ENCODE measurements around the gene HMCN1. TPM values are rescaled to one million over a fixed set of nuclear protein-coding genes. Genes with fewer than 3 reads are reported as not detected.

The HMCN1 gene
- total RNA-seq, 1 experiment from 2014 or later: 2.1 TPM

DNA sequence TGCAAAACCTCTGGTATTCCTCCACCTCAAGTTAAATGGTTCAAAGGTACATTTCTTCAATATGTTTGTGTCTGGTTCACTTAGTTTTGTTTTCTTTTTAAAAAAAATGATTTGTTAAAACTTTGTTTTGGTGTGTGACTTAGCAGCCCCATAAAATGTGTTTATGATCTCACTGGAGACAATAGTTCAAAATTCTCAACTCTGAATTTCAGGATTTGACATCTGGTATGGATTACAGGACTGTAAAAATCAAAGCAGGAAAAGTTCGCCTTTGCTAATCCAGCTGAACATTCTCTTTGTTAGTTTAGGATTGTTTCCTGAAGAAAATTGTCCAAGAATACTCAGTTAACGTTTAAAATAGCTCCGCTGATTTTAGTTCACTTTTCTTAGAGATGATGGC is 231.7 kb downstream of the HMCN1 start:
- no peak for DNase-seq (ENCODE audit: low read depth)

DNA sequence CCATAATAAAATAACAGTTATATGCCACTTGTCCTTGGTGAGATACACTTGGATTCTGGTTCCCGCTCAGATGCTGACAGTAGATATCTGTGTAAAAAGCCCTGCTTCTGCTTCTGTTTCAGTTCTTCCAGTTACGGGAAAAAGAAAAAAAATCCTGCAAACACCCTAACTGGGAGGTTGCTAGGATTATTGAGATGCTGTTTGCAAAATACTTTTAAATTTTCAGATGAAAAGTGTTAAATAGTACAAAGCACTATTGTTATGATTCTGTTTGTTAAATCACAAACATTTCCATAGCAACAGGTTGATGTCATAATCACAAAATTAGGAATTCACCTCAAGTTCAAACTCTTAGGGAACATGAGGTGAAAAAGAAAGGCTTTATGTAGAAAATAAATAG is 232.3 kb downstream of the HMCN1 start:
- DNase-seq (ENCODE audit: low read depth): peak; percentile 24

DNA sequence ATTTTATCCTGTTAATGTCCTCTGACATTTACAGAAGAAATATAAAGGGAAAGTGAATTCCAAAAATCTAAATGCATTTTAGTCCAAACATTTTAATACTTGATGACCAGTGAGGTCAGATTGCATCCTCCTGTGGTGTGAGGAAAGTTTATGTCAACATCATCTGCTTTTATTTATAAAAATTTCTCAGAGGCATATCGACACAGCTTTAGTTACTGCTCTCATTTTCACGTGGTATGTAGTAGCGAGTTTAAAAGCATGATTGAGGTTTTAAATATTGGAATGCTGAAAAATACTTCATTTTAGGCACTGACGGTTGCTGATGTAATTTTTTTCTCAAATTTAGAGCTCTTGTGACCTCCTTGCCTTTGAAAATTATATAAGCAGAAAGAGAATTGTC is 234.8 kb downstream of the HMCN1 start:
- peak; percentile 14 for DNase-seq (ENCODE audit: low read depth)

DNA sequence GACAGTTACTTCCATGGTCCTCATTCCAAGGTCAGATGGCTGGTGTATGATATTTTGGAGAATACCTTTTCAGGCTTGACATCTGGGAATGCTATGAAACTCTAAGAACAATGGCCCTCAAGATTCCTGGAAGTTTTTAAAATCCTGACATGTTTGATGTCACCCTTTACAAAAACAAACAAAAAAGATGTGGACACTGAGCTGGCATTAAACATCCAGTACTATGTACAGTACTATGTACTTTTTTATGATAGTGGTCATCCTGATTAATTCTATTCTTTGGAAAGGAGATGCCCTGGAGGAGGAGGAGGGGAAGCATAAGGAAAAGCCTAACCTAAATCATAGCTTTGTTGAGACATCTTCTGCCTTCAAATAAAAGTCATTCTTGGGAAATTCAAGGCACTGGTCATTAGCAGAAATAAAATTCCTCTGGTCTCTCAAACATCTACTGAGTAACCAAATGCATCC is 235.4 kb downstream of the HMCN1 start:
- peak; percentile 63 for DNase-seq (ENCODE audit: low read depth)

DNA sequence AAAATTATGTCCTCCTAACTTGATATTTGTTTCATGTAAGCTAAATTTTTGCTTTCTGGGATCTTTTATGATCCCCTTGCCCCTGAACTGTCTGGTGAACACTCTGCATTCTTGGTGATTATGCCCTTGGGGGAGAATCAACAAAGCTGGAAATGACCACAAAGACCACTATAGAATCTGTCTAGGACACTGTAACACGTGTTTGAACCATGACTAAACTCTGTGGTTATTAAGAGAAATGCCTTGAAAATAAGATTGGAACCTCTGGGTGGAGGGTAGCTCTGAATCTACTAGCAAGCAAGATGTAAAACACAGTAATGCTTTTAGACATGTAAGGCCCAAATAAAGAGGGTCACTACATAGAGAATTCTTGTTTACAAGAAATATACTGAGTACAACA is 237.5 kb downstream of the HMCN1 start:
- peak; percentile 94 for DNase-seq (ENCODE audit: low read depth)

DNA sequence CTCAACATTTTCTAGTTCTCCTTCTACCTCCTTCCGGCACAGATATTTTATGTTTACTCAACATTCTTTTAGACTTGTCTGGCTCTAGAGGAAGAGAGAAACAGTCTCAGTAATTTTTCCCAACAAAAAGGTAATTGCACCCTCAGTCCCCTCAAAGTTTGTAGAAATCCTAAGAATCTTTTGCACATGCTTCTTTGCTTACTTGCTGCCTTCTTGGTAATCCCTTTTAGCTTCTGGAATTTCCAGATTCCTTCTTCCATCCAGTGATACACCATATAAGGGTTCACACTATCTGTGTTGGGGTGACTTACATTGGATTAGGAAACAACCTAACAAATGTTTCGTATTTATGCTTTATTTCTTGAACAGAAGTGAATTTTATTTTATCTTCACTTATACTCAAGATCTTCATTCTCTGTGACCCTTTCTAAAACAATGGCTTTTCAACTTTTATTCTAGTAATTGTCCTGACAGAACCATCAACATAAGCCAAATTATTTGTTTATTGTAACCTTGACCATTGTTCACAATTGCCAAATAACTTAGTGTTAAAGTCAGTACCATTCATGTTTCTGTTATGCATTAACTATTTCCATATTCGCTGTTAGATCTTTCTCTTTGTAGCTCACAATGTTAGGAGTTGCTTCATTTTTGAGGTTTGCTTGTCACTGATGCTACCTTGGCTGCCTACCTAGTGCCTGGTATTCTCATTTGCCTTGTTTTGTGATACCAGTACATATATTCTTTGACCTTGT is 238.1 kb downstream of the HMCN1 start:
- DNase-seq (ENCODE audit: low read depth): no peak

DNA sequence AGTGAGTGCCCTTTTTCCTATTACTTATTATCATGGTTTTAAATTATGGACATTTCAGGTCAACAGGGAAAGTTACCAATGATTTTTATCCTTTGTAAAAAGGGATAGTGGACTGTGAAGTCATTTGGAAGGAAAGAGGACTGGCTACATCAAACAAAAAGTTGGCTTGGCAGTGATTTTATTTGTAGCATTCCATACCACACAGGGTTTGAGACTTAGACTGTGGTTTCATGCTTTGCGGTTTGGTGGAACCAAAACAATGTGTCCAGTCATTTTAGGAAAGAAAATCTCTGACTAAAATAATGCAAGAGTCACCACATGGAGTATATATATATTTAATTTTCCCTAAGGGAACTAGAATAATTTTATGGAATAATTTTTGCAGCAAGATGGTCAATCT is 239.5 kb downstream of the HMCN1 start:
- DNase-seq (ENCODE audit: low read depth): peak; percentile 96

DNA sequence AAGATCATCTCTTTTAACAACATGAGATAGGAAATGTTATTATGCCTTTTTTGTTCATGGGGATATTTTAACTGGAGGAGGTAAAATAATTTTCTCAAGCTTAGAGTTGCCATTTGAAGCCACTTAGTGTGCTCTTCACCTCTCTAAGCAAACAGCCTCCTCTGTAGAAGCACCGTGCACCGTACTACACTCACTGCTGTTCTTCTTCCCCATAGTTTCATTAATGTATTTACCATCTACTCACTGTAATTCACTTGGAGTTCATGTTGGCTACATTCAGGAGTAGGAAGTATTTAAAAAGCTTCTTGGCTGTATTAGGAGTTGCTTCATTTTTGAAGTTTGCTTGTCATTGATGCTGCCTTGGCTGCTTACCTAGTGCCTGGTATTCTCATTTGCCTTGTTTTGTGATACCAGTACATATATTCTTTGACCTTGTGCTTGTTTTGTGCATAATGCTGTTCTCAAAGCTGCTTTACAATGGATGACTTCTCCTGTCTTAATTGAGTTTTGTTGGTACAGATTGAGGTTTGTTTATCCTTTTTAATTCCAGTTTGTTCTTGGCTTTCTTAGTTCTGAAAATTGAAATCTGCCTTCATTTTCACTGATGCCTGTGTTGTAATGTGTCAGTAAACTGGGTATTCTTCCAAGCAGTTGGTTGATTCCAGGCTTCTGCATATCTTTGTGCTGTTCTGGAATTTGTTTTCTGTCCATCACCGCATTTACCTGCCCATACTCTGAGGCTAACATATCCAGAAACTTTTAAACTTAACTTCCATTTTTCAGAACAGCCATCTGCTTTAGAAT is 240.4 kb downstream of the HMCN1 start:
- DNase-seq (ENCODE audit: low read depth): no peak

DNA sequence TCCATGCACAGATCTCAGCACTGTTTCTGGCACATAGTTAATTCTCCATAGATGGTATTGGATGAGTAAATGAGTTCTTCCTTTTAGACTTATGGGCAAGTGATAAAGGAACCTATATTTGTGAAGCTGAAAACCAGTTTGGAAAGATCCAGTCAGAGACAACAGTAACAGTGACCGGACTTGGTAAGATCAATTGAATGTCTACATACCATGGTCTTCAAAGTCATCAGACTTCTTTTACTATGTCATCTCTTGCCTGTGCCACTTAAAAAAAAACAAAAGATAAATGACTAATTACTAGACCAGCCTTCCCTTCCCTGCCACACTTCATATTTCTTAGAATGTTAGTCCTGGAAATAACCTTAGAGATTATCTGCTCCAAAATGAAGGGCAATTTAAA is 246.7 kb downstream of the HMCN1 start:
- DNase-seq (ENCODE audit: low read depth): no peak

DNA sequence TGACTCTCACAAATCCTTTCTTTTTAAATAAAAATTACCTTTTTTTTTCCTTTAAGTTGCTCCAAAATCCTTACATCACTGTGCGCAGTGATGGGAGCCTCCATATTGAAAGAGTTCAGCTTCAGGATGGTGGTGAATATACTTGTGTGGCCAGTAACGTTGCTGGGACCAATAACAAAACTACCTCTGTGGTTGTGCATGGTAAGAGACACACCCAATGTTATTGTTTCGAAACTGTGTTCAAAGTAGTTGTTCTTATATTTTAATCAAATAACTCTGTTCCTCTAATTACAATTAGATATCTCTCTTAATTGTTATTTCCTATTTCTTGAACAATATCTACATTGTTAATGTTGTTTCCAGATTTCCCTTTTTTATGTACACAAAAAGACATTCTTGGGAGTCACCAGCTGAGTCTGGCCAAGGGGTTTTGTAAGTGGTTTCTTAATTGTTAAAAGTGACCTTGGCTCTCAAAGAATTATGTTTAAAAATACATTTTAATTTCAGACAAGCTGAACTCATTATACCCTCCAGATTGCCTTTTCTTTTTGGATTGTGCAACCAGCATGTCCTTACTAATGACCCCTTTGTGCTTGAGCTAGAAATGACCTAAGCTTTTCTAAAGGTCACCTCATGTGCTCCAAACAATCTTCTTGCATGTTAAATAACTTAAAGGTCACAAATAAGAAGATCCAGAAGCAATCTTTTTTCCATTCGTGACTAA is 250.1 kb downstream of the HMCN1 start:
- DNase-seq (ENCODE audit: low read depth): no peak

DNA sequence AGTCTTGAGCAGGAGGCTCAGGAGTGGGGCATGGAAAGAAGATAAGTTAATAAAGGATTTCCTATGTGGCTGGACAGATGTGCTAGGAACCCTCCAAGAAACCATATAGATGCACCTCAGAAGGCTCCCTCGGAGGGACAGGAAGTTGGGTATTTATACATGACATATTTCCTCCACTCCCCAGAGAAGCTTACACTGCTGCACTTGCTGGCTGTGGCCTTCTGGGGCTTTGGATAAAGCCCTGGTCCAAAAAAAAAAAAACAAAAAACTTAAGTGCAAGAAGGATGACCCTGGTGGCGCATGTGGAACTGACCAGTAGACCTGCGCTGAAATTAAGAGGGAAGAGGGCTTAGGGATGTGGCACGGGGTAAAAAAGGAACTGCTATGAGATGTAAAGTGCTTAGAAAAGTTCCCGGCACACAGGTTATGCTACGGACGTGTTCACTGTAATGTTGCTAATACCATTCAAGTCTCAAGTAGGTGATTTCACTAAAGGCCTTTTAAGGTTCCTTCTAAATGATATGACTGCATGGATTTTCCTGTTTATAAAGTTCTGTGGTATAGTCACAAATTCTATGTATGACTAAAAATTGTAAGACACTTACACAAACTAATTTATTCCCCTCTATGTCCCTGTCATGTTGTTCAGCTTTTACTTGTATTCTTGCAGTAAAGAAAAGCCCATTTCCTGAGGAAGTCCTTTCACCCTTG is 253.6 kb downstream of the HMCN1 start:
- no peak for DNase-seq (ENCODE audit: low read depth)

DNA sequence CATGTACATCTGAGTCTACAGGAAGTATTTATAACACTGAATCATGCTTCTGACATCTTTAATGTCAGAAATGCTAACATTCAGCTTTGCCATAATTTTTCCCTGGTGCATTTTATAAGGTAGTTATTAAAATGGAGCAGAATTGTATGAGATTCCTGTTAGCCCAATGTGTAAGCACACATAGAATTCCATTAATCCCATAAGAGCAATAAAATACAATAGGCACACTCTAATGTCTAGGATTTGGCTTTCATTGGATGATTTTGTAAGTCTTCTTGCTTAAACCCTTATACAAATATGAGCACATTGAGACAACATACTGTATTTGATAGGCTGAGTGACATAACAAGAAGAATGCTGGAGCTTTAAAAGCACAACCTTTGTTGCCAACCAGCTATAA is 256.4 kb downstream of the HMCN1 start:
- no peak for DNase-seq (ENCODE audit: low read depth)

DNA sequence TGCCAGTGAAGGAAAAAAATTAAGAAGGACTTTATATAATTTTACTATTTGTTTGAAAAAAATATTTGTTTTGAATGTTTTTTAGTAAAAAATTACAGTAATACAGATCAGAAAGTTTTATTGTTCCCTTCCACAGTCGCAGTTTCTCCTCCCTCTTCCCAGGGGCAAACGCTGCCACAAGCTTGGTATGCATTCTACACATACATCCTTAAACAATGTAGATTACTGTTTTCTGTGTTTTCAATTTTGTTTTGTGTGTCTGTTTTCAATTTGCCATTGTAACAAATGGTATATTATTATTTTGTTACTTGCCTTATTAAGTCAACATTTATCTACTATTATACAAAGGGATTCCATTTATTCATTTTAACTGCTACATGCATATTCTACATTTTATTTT is 257.1 kb downstream of the HMCN1 start:
- DNase-seq (ENCODE audit: low read depth): no peak

DNA sequence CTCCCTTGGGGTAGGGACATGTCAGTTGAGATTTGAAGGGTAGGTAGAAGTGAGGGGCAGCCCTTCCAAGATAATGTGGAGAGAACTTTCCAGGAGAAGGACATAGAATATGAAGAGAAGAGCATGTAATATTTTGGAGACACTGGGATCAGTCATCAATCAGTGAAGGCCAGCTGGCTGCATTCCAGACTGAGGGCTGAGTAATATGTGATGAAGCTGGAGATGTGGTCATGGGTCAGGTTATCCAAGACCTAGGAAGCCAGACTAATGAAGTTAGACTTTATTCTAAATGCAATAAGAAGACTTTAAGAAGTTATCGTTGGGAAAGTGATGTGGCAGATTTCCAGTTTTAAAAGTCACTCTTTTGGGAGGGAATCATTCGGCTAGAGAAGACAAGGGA is 262.0 kb downstream of the HMCN1 start:
- DNase-seq (ENCODE audit: low read depth): peak; percentile 88

DNA sequence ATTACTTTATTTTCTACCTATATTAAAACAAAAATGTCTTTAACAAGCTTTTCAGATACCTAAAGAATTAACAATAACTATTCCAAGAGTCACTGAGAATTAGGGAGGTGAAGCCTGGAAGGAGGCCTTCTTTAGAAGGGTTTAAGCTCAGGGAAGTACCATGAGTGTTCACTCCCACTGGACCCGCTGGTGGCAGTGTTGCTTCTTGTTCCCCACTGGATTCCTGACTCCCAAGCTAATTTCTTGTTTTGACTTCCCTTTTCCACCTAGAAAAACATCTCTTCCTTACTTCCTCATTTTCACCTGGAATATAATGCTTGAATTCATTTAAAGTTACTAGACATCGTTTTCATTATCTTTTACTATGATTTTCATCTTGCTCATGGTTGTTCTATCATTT is 264.2 kb downstream of the HMCN1 start:
- DNase-seq (ENCODE audit: low read depth): peak; percentile 23

DNA sequence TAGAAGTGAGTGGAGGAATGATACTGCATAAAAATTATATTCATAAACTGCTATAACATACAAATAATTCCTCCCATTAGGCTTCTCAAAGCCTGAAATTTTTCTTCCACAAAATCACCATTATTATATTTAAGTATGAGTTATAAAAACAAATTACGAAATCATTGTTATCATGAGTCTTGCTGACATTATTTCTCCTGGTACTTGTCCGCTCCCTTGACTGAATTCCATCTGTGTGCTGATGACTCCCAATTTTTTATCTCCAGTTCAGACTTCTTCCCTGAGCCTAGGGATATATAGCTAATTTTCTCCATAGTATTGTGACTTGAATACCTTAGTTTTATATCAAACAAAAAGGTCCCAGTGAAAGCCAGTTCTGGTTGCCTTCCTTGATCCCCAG is 268.2 kb downstream of the HMCN1 start:
- DNase-seq (ENCODE audit: low read depth): no peak

DNA sequence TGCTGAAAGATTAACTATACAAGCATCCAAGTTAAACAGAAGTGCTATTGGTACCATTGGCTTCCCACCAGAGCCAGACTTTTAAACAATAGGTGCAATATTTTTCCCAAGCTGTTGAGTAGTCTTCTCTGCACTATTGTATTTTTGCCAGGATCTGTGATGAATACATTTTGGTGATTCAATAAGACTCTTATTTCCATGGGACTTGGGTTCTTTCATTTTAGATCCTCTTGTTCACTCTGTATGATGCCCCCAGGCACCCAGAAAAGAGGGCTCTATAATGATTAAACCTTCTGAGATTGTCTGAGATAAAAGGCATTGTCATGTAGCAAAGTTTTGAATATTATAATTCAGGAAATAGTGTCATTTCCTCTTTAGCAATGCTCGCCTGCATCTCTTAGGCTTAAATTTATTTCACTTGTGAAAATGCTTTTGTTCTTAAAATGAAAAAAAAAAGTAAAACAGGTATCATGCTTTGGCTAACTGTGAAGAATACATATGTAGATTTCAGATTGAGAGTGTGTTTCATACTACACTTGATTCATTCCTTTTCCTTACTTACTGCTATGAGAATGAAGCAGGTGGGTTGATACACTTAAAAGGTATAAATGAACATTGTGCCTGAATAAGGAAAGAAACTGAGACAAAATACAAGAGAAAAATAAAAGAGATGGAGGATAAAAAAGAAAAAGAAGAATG is 275.0 kb downstream of the HMCN1 start:
- peak; percentile 17 for DNase-seq (ENCODE audit: low read depth)

DNA sequence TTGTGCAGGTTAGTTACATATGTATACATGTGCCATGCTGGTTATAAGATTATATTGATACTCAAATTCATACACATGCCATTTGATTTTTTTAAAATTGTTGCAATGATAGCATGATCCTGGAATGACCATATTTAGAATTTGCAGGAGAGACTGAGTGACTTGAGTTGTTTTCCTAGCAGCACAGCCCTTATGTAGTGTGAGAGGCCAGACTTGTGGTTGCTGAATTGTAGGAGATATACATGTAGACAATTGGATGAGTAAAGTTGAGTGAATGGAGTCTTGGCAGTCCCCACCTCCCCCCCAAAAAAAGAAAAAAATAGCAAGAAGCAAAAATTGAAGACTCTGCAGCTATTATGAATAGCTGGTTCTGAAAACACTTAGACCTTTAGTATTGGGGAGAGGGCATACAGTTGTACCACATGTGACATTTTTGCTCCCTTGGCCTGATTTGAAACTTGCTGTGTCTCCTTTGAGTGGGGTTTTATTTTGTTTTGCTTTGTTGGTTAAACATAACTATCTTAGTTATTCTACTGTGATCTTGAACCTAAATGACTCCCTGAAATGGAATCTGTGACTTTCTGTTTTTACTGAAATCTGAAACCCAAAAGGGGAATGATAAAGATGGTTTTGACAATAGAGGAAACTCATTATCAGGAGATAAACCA is 280.3 kb downstream of the HMCN1 start:
- DNase-seq (ENCODE audit: low read depth): peak; percentile 40

DNA sequence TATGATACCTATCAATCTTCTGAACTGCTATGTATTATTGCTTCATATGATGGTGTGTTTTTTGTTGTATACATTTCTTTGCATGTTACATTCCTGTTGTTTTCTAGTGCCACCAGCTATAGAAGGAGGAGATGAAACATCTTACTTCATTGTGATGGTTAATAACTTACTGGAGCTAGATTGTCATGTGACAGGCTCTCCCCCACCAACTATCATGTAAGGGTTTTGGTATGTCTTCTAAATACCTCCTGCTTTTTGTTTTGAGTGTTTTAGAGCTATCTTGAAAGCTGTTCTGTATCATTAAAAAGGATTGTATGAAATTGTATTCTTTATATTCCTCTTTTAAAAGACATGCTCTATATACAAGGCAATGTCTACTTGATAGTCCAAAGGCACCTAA is 282.7 kb downstream of the HMCN1 start:
- DNase-seq (ENCODE audit: low read depth): no peak

DNA sequence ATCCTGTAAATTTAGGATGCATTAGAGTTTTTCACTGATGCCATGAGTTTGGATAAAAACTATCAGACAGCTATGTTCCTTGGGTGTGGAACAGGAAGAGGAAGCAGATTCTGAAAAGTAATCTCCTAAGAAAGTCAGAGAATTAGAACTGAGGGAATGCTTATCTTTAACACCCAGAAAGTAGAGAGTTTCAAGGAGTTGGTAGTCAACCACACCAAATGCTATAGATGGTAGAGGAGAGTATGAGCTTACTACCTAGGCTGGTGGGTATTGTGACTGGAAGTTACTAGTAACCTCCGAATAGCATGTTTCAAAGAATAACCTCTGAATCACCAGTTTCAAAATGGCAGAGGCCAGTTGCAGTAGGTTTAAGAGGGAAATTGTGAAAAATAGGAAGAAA is 288.0 kb downstream of the HMCN1 start:
- DNase-seq (ENCODE audit: low read depth): no peak

DNA sequence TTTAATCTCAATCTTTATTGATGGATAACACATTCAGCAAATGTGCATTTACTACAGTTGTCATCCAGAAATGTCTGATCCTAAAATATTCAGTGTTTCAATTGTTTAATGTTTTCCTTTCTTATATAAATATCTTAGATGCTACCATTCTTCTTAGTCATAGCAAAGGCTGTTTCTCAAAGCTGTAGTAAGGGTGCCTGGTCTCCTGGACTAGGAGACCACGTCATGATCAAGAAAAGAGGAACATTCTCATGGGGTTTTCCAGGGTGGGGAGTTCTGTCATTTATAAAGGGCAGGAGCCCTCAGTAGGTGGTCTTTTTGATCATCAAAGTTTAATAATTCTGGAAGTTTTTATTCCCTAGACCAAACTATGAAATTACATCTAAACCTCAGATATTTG is 292.8 kb downstream of the HMCN1 start:
- no peak for DNase-seq (ENCODE audit: low read depth)
